Fibroblast of pulmonary artery (primary cell): ENCODE data around the gene PRKAG2.

ENCODE experiments used
- DNase-seq: peaks from one replicate; pipeline ENCODE4 v3.0.0-alpha.2; 2010; ENCODE audit warnings: low read depth
- H3K4me3 ChIP-seq: replicated peaks from 2 replicates; pipeline ENCODE4 v1.5.1; 2011; ENCODE audit warnings: low read depth, mild to moderate bottlenecking, control low read depth, low read length, moderate library complexity
- TF ChIP-seq, protein P1 (sequence below): IDR thresholded peaks from 2 replicates; pipeline ENCODE4 v1.5.1; 2011; ENCODE audit warnings: mild to moderate bottlenecking, control low read depth, low read length, inconsistent platforms; ENCODE audit errors: missing control alignments

The PRKAG2 gene

DNA sequence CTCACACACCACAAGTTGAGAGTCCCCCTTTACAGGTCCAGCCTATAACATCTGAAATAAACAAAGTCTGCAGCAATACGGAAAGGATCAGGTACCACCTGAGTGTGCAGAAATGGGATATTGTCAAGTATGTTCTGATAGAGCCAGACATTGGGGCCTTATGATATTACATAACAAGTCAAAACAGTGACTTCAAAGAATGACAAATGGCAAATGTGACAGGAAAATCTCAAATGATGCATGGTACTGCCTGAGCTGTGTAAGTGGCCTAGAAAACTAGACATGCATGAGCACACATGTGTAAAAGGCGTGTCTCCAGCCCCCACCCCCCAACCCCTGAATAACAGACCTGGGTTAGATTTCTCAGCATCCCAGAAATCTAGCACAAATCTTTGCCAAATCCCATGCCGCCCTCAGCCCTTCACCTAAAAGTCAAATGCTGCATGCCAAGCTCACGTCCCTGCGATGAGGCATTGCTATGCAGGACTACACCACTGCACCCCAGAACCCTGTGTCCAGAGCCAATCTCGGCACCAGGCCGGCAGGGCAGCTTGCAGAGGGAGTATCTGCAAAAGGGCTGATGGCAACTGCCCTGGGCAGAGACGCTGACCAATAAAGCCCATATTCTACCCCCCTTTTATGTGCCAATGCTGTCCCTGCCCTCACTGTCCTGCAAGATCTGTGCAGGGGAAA is 58.8 kb downstream of the PRKAG2 start:
- H3K4me3 ChIP-seq, result no peak overlapping the region
- DNase-seq, result no peak
- TF ChIP-seq, protein P1, sequence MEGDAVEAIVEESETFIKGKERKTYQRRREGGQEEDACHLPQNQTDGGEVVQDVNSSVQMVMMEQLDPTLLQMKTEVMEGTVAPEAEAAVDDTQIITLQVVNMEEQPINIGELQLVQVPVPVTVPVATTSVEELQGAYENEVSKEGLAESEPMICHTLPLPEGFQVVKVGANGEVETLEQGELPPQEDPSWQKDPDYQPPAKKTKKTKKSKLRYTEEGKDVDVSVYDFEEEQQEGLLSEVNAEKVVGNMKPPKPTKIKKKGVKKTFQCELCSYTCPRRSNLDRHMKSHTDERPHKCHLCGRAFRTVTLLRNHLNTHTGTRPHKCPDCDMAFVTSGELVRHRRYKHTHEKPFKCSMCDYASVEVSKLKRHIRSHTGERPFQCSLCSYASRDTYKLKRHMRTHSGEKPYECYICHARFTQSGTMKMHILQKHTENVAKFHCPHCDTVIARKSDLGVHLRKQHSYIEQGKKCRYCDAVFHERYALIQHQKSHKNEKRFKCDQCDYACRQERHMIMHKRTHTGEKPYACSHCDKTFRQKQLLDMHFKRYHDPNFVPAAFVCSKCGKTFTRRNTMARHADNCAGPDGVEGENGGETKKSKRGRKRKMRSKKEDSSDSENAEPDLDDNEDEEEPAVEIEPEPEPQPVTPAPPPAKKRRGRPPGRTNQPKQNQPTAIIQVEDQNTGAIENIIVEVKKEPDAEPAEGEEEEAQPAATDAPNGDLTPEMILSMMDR, result no peak

DNA sequence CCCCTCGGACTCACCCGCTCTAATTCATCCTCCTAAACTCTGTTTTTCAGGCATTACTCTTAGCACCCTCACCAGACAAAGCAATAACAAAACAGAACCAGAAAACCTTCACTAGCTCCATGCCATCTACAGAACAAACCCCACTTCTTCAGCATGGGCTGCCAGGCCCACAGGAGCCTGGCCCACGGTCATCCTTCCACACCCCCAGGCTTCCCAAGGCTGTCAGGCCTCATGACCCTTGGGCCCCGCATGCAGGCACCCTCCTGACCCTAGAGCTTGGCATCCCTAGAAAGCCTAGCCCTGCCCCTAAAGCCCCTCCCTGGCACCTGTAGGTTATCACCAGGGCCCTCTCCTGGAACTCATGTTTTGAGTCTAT is 59.6 kb downstream of the PRKAG2 start:
- DNase-seq, result no peak
- TF ChIP-seq, protein P1, result no peak
- no peak overlapping the region for H3K4me3 ChIP-seq

DNA sequence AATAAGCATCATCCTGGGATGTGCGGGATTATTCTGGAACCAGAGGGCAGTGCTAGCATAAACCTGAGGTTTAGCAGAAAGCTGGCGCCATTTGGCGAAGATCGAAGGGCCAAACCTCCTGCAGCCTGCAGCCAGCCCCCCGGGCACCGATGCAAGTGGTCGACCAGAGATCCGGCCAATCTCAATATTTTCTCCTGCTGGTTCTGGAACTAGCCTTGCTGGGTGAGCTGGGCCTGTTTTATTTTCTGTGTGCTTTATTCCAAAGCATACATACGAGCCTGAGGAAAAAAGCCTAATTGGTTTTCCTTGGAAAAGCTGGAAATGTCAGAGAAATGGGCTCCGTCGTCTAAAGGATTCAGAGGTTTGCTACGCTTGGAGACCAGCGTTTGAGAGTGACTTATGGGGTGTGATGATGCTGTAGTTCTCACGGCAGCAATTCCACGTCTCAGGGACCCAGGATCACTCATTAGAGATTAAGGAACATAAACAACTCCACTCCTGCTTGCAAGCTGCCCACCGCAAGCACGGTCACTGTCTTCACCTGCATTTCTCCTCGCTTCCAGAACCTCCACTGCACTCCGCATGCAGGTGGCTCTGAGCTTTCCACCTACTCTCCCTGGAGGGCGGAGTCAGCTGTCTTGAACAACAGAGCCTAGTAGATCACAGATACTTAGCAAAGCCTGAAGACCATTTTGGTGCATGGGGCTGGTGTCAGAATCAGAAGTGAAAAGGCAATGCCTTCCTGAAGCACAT is 60.2 kb downstream of the PRKAG2 start:
- TF ChIP-seq, protein P1, result no peak
- DNase-seq, result no peak
- no peak overlapping the region for H3K4me3 ChIP-seq

DNA sequence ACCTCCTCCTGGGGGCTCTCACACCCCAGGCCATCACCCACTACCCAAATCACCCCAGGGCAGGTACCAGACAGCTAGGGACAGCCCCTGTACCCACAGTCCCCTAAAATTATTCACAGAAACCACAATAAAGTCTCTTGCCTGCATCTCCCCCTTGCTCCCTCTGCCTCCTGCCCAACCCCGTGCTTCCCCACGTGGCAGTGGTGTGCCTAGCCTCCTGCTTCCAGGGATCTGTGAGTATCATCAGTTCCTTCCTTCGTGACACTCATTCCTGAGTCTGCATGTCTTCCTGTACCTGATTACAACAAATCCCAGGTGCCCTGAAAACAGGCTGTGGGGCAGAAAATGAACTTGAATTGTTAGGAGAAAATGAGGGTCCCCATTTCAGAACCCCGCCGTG is 61.5 kb downstream of the PRKAG2 start:
- DNase-seq, result no peak
- no peak overlapping the region for H3K4me3 ChIP-seq
- TF ChIP-seq, protein P1, result no peak

DNA sequence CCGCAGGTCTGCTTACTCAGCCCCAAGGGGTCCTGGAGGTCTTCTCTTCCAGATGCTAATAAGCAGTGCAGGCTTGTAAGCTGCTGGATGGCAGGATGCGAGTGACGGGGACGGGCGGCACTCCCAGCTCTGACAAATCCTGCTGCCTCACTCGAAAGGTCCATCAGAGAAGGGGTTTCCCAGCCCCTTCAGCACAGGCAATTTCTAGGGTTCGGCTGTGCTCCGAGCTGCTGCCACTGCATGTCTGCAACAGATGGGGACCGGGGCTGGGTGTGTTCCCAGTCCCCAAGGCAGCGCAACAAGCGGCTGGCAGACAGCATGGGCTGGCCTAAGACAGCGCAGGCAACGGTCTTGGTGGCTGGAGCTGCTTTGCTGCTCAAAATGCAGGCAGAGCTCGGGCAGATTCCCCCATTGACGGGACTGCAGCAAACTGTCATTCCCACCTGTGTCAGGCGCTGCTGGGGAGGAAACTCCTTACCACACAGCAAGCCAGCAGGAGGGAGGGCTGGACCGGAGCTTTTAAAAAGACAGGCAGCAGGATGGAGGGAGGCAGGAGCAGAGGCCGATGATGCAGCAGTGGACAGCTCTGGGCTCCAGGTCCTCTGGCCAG is 62.4 kb downstream of the PRKAG2 start:
- no peak overlapping the region for H3K4me3 ChIP-seq
- DNase-seq, result no peak
- TF ChIP-seq, protein P1, result no peak

DNA sequence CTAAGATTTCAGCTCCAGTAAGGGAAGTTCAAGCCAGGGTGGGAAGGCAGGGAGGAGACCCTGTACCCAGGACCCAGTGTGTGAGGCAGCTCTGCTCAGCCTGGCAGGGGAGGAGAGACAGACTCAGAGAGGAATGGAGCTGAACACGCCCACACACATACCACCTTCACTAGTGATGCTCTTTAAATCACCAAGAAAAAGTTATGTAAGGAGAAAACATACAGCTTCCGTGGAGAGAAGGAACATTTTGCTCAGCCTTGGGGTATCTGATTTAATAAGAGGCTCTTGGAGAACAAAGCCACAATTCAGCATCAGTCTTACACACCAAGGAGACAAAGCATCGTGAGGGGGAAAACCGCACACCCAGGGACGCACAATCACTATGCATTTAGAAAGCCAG is 62.9 kb downstream of the PRKAG2 start:
- no peak for DNase-seq
- TF ChIP-seq, protein P1, result no peak
- no peak overlapping the region for H3K4me3 ChIP-seq
